ENCODE data around the gene SAG. TPM values are rescaled to one million over a fixed set of nuclear protein-coding genes. Genes with fewer than 3 reads are reported as not detected.

The SAG gene
- total RNA-seq, 3 donors from 2014 or later: not detected

DNA sequence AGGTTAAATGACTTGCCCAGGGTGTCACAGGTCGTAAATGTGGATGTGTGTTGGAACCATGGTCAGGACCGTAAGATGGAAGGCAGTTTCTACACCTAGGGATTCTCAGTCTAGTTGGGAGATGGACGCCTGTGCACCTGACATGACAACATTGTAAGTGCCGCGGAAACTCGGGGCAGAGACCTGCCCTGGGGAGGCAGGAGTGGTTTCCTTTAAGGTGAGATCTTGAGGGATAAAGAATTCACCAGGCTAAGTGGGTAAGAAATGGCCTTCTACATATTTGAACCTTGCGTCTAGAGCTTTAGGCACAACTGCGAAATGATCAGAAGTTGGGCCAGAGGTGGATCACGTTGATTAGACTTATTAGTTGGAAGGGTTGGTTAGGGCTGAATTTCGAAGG lies 48.3 kb downstream of the SAG start:
- no peak for DNase-seq (ENCODE audit: low spot score in 2 of 2)
- Histone ChIP-seq H3K4me1 (peaks cover 0 to 7% of the 10 kb centered on the region in 2 donors), H3K36me3 (no peaks in the 10 kb centered on the region), H3K27me3 (no peaks in the 10 kb centered on the region), H3K27ac (peak overlapping the region in 1 of 2 donors; percentile 15), H3K4me3 (peak overlapping the region in 1 of 3 donors; percentile 90), H3K9me3 (no peaks in the 10 kb centered on the region)
- TF ChIP-seq POLR2AphosphoS5 (IDR thresholded peaks at IDR 0.05) (no peak), POLR2A (IDR thresholded peaks at IDR 0.05) (no peak)
- TF ChIP-seq, protein P1, sequence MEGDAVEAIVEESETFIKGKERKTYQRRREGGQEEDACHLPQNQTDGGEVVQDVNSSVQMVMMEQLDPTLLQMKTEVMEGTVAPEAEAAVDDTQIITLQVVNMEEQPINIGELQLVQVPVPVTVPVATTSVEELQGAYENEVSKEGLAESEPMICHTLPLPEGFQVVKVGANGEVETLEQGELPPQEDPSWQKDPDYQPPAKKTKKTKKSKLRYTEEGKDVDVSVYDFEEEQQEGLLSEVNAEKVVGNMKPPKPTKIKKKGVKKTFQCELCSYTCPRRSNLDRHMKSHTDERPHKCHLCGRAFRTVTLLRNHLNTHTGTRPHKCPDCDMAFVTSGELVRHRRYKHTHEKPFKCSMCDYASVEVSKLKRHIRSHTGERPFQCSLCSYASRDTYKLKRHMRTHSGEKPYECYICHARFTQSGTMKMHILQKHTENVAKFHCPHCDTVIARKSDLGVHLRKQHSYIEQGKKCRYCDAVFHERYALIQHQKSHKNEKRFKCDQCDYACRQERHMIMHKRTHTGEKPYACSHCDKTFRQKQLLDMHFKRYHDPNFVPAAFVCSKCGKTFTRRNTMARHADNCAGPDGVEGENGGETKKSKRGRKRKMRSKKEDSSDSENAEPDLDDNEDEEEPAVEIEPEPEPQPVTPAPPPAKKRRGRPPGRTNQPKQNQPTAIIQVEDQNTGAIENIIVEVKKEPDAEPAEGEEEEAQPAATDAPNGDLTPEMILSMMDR (IDR thresholded peaks at IDR 0.05): no peak
- intact Hi-C loops (cut with DNase I; ENCODE audit: low total_unique reads): no loop called here

GRCh38 chr2:233356546-233357308 lies 49.1 kb downstream of the SAG start:
- no peaks in the 10 kb centered on the region for H3K9me3 ChIP-seq
- H3K27me3 ChIP-seq: no peaks in the 10 kb centered on the region
- TF ChIP-seq POLR2A (IDR thresholded peaks at IDR 0.05) (no peak), POLR2AphosphoS5 (IDR thresholded peaks at IDR 0.05) (no peak)
- TF ChIP-seq, protein P1 (IDR thresholded peaks at IDR 0.05): no peak
- no peak overlapping the region for H3K27ac ChIP-seq
- no peaks in the 10 kb centered on the region for H3K36me3 ChIP-seq
- peak overlapping the region in 1 of 3 donors; percentile 90 for H3K4me3 ChIP-seq
- intact Hi-C loops (cut with DNase I; ENCODE audit: low total_unique reads): no loop called here
- DNase-seq (ENCODE audit: low spot score in 2 of 2): no peak
- H3K4me1 ChIP-seq: peaks cover 0 to 7% of the 10 kb centered on the region in 2 donors

DNA sequence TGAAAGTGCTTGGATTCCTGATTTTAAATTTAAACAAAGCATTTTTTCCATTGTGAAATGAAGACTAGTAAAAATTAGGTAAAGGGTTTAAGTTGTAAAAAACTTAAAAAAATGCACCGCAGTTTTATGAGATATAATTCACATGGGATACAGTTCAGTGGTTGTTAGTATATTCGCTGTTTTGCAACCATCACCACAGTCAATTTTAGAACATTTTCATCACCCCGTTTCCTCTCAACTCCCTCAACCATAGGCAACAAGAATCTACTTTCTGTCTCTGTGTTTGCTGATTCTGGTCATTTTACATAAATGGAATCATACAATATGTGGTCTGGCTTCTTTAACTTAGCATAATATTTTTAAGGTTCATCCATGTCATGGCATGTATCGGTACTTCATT lies 50.7 kb downstream of the SAG start:
- no peak overlapping the region for H3K27ac ChIP-seq
- intact Hi-C loops (cut with DNase I; ENCODE audit: low total_unique reads): no loop called here
- H3K36me3 ChIP-seq: no peaks in the 10 kb centered on the region
- TF ChIP-seq POLR2A (IDR thresholded peaks at IDR 0.05): no peak
- TF ChIP-seq POLR2AphosphoS5 (IDR thresholded peaks at IDR 0.05): no peak
- TF ChIP-seq, protein P1 (IDR thresholded peaks at IDR 0.05): no peak
- H3K4me1 ChIP-seq: peaks cover 0 to 7% of the 10 kb centered on the region in 2 donors
- H3K27me3 ChIP-seq: no peaks in the 10 kb centered on the region
- no peak for DNase-seq (ENCODE audit: low spot score in 2 of 2)
- no peak overlapping the region for H3K4me3 ChIP-seq
- H3K9me3 ChIP-seq: no peaks in the 10 kb centered on the region

- TF ChIP-seq, protein P1 (IDR thresholded peaks at IDR 0.05): no peak
- no peak for TF ChIP-seq POLR2A (IDR thresholded peaks at IDR 0.05)
- TF ChIP-seq POLR2AphosphoS5 (IDR thresholded peaks at IDR 0.05): no peak
These were observed 51.3 kb downstream of the SAG start for GRCh38 chr2:233358947-233359346.

GRCh38 chr2:233359823-233360222 lies 52.2 kb downstream of the SAG start:
- intact Hi-C loops (cut with DNase I; ENCODE audit: low total_unique reads): no loop called here
- no peak for DNase-seq (ENCODE audit: low spot score in 2 of 2)
- H3K27me3 ChIP-seq: no peaks in the 10 kb centered on the region
- peaks cover 0 to 7% of the 10 kb centered on the region in 2 donors for H3K4me1 ChIP-seq
- no peaks in the 10 kb centered on the region for H3K36me3 ChIP-seq
- TF ChIP-seq, protein P1 (IDR thresholded peaks at IDR 0.05): no peak
- no peak for TF ChIP-seq POLR2AphosphoS5 (IDR thresholded peaks at IDR 0.05)
- TF ChIP-seq POLR2A (IDR thresholded peaks at IDR 0.05): no peak
- no peak overlapping the region for H3K4me3 ChIP-seq
- H3K27ac ChIP-seq: no peak overlapping the region
- peaks cover 0 to 8% of the 10 kb centered on the region in 2 donors for H3K9me3 ChIP-seq

More at GRCh38 chr2:233358947-233359346, 51.3 kb downstream of the SAG start:
- no peak for DNase-seq (ENCODE audit: low spot score in 2 of 2)
- intact Hi-C loops (cut with DNase I; ENCODE audit: low total_unique reads): no loop called here
- Histone ChIP-seq H3K4me1 (peaks cover 0 to 7% of the 10 kb centered on the region in 2 donors), H3K36me3 (no peaks in the 10 kb centered on the region), H3K27me3 (no peaks in the 10 kb centered on the region), H3K27ac (no peak overlapping the region), H3K9me3 (peaks cover 0 to 6% of the 10 kb centered on the region in 2 donors), H3K4me3 (no peak overlapping the region)

Measured in breast epithelium (tissue), 4 donors.